IMR-90 (cell line): Measurements from ENCODE around the gene UQCC5. TPM values are rescaled to one million over a fixed set of nuclear protein-coding genes. Genes with fewer than 3 reads are reported as not detected.

ENCODE experiments used
- ATAC-seq: fragments of 200-7000 bp; cut with Tn5 transposase; 2 replicates; pipeline ENCODE4 v1.9.1; 2020; ENCODE audit warnings: low read depth, mild to moderate bottlenecking, moderate library complexity
- BruUV-seq: library from RNA; stranded (reverse); fragments of 400-500 nt; replicated peaks from 2 replicates; lab custom pipeline; 2021; lab: Mats Ljungman, UMichigan
- CTCF ChIA-PET: fragments of 300-600 bp; formaldehyde crosslinking; extraction: SDS; loops from one replicate; lab custom pipeline; 2021; ENCODE audit warnings: antibody characterized with exemption; lab: Yijun Ruan, JAX
- POLR2A ChIA-PET: fragments of 300-600 bp; sonication (Branson Sonifier 250); formaldehyde crosslinking; loops from one replicate; lab custom pipeline; 2022; ENCODE audit warnings: antibody characterized with exemption; ENCODE audit not compliant: unreplicated experiment; lab: Charles Lee
- DNase-seq: peaks from one replicate; pipeline ENCODE4 v3.0.0; 2013
- H2AFZ ChIP-seq: replicated peaks from 2 replicates; pipeline ENCODE3; 2013; ENCODE audit warnings: low read length, mild to moderate bottlenecking; ENCODE audit not compliant: poor library complexity
- H2AK5ac ChIP-seq: 2 replicates; pipeline ENCODE4 v1.6.1; 2013; ENCODE audit warnings: low read depth, low read length, inconsistent platforms
- H2AK9ac ChIP-seq: replicated peaks from 2 replicates; pipeline ENCODE3; 2013; ENCODE audit warnings: mild to moderate bottlenecking, low read depth, low read length, moderate library complexity; ENCODE audit not compliant: poor library complexity
- H2BK120ac ChIP-seq: 2 replicates; pipeline ENCODE4 v1.6.1; 2013; ENCODE audit warnings: low read depth, low read length, inconsistent platforms
- H2BK15ac ChIP-seq: 3 replicates; pipeline ENCODE4 v1.6.1; 2013; ENCODE audit warnings: low read depth, low read length, inconsistent platforms
- H2BK20ac ChIP-seq: 2 replicates; pipeline ENCODE4 v1.6.1; 2013; ENCODE audit warnings: low read depth, mild to moderate bottlenecking, inconsistent platforms, low read length, moderate library complexity
- H2BK5ac ChIP-seq: 2 replicates; pipeline ENCODE4 v1.6.1; 2013; ENCODE audit warnings: mild to moderate bottlenecking, low read depth, low read length, inconsistent platforms; ENCODE audit not compliant: poor library complexity, severe bottlenecking
- H3K14ac ChIP-seq: replicated peaks from 2 replicates; pipeline ENCODE4 v1.6.1; 2013; ENCODE audit warnings: low read depth, low read length, inconsistent platforms
- H3K18ac ChIP-seq: 2 replicates; pipeline ENCODE4 v1.6.1; 2013; ENCODE audit warnings: low read depth, low read length, control low read depth
- H3K23ac ChIP-seq: 2 replicates; pipeline ENCODE4 v1.6.1; 2013; ENCODE audit warnings: low read depth, low read length, inconsistent platforms
- H3K27ac ChIP-seq: 2 replicates; pipeline ENCODE4 v1.5.1; 2013; ENCODE audit warnings: mild to moderate bottlenecking, control low read depth, low read length; ENCODE audit not compliant: insufficient read depth
- H3K27me3 ChIP-seq: 2 replicates; pipeline ENCODE4 v1.6.1; 2013; ENCODE audit warnings: low read length; ENCODE audit not compliant: control insufficient read depth, insufficient read depth
- H3K36me3 ChIP-seq: 2 replicates; pipeline ENCODE4 v1.6.1; 2013; ENCODE audit warnings: low read length, mixed read lengths; ENCODE audit not compliant: control insufficient read depth, insufficient read depth
- H3K4ac ChIP-seq: 2 replicates; pipeline ENCODE4 v1.6.1; 2013; ENCODE audit warnings: low read depth, low read length, inconsistent platforms
- H3K4me1 ChIP-seq: 2 replicates; pipeline ENCODE4 v1.6.1; 2013; ENCODE audit warnings: low read length, mixed read lengths; ENCODE audit not compliant: control insufficient read depth, insufficient read depth
- H3K4me2 ChIP-seq: 2 replicates; pipeline ENCODE4 v1.6.1; 2013; ENCODE audit warnings: low read depth, mild to moderate bottlenecking, control low read depth, low read length, moderate library complexity
- H3K4me3 ChIP-seq: 2 replicates; pipeline ENCODE4 v1.5.1; 2013; ENCODE audit warnings: low read depth, mild to moderate bottlenecking, control low read depth, low read length, moderate library complexity; ENCODE audit not compliant: insufficient read depth
- H3K56ac ChIP-seq: 2 replicates; pipeline ENCODE4 v1.6.1; 2013; ENCODE audit warnings: low read length, inconsistent platforms; ENCODE audit not compliant: insufficient read depth; ENCODE audit errors: extremely low read depth
- H3K79me1 ChIP-seq, 2 experiments: 2 replicates each; pipeline ENCODE4 v1.6.1; 2013; ENCODE audit warnings: low read length in 2 of 2, inconsistent platforms in 1 of 2, low read depth in 1 of 2
- H3K9ac ChIP-seq: 2 replicates; pipeline ENCODE4 v1.6.1; 2013; ENCODE audit warnings: low read depth, low read length, control low read depth
- H3K9me1 ChIP-seq: 2 replicates; pipeline ENCODE4 v1.6.1; 2013; ENCODE audit warnings: low read length, inconsistent platforms; ENCODE audit not compliant: insufficient read depth
- H3K9me3 ChIP-seq: 2 replicates; pipeline ENCODE4 v1.6.1; 2013; ENCODE audit warnings: low read length; ENCODE audit not compliant: control insufficient read depth, insufficient read depth
- H4K20me1 ChIP-seq: 2 replicates; pipeline ENCODE4 v1.6.1; 2013; ENCODE audit warnings: low read length, inconsistent platforms; ENCODE audit not compliant: insufficient read depth
- H4K5ac ChIP-seq: 2 replicates; pipeline ENCODE4 v1.6.1; 2013; ENCODE audit warnings: mild to moderate bottlenecking, low read depth, low read length, control low read depth
- H4K8ac ChIP-seq, 2 experiments: 2 replicates each; pipeline ENCODE4 v1.6.1; 2013; ENCODE audit warnings: low read depth in 2 of 2, low read length in 2 of 2, control low read depth in 1 of 2, inconsistent platforms in 1 of 2
- H4K91ac ChIP-seq: 2 replicates; pipeline ENCODE4 v1.6.1; 2013; ENCODE audit warnings: low read depth, low read length, inconsistent platforms; ENCODE audit not compliant: insufficient read depth
- CHD1 ChIP-seq: IDR thresholded peaks from 2 replicates; pipeline ENCODE4 v1.6.1; 2012; ENCODE audit warnings: low read depth, low read length, improper control_type of control experiment
- MXI1 ChIP-seq: IDR thresholded peaks from 2 replicates; pipeline ENCODE4 v1.6.1; 2012; ENCODE audit warnings: low read depth, mild to moderate bottlenecking, low read length, moderate library complexity, borderline replicate concordance
- RAD21 ChIP-seq: IDR thresholded peaks from 2 replicates; pipeline ENCODE4 v1.6.1; 2012; ENCODE audit warnings: low read length, improper control_type of control experiment
- RFX5 ChIP-seq: IDR thresholded peaks from 2 replicates; pipeline ENCODE4 v1.8.0; 2012; ENCODE audit warnings: low read depth, mild to moderate bottlenecking, low read length, moderate library complexity
- SMC3 ChIP-seq: fragments of 150-350 bp; IDR thresholded peaks from 2 replicates; pipeline ENCODE4 v1.6.1; 2016; ENCODE audit warnings: low read depth, mild to moderate bottlenecking, antibody characterized with exemption, low read length, moderate library complexity
- WGBS, 2 experiments: methylation state at CpG; one replicate each; pipeline versions ENCODE4 v1.1.5 to v1.1.7; 2013; ENCODE audit warnings: missing lambda C conversion rate in 2 of 2; ENCODE audit not compliant: insufficient read length in 1 of 2; ENCODE audit errors: extremely low coverage in 2 of 2; 5-methylcytosine and 5-hydroxymethylcytosine counted together
- dilution Hi-C: fragments of 300-500 bp; cut with HindIII; formaldehyde crosslinking; loops from one replicate; pipeline ENCODE4 v1.14.3; 2018; ENCODE audit warnings: low sequenced_read_pairs; ENCODE audit not compliant: unreplicated experiment
- in situ Hi-C: fragments of 300-500 bp; cut with MboI; formaldehyde crosslinking; loops from 3 replicates; pipeline ENCODE4 v1.14.3; 2019; ENCODE audit warnings: low sequenced_read_pairs, inconsistent platforms, mixed read lengths
- intact Hi-C: fragments of 100-400 bp; cut with micrococcal nuclease; formaldehyde crosslinking; loops from 2 replicates; pipeline ENCODE4 v1.10.0; 2022
- polyA plus RNA-seq, 3 experiments: library from polyadenylated mRNA; depleted of rRNA; stranded (reverse); fragments of >200 nt; gene quantifications; 2 replicates each; pipeline ENCODE4 v1.2.3, GENCODE V29; 2012; ENCODE audit warnings: low replicate concordance in 1 of 3
- total RNA-seq: library from RNA; depleted of rRNA; stranded (reverse); fragments of >200 nt; gene quantifications from 2 replicates; pipeline ENCODE4 v1.2.3, GENCODE V29; 2012
- TF ChIP-seq, protein P1 (sequence below): conservative IDR thresholded peaks from 2 replicates; pipeline ENCODE4 v1.5.1; 2012; ENCODE audit warnings: mild to moderate bottlenecking, low read depth, low read length, improper control_type of control experiment
- TF ChIP-seq, protein P2 (sequence below): fragments of 150-350 bp; IDR thresholded peaks from 2 replicates; pipeline ENCODE4 v1.6.1; 2016; ENCODE audit warnings: low read depth, mild to moderate bottlenecking, low read length, moderate library complexity, borderline replicate concordance

UQCC5 gene
- total and polyA plus RNA-seq, 2 of the 4 experiments (the other 2 are of a cell fraction), result 1.1 to 16.9 TPM

GRCh38 chr3:52495777-52496602, 40.4 kb upstream of the UQCC5 start:
- intact Hi-C loops, result no loop called here

More at GRCh38 chr3:52495777-52496602, 40.4 kb upstream of the UQCC5 start:
- Histone ChIP-seq H2AFZ (peak overlapping the region; percentile 44), H2AK5ac (peak overlapping the region; percentile 54; the same call in 1 of the 2 replicates), H3K9ac (no peak overlapping the region), H3K79me1 (no peaks in the 10 kb centered on the region), H3K4me2 (no peak overlapping the region), H3K23ac (no peak overlapping the region), H3K14ac (0 out of 2 replicates have a peak overlapping the region, but pooled peaks have one; percentile 29), H3K36me3 (peaks cover 24% of the 10 kb centered on the region), H3K4me3 (no peak overlapping the region), H3K9me3 (no peaks in the 10 kb centered on the region), H3K27ac (no peak overlapping the region), H2AK9ac (peak overlapping the region; percentile 78), H4K5ac (no peak overlapping the region), H3K27me3 (no peaks in the 10 kb centered on the region), H2BK20ac (no peak overlapping the region), H2BK120ac (no peak overlapping the region), H2BK15ac (no peak overlapping the region), H3K4ac (peak overlapping the region; percentile 76; the same call in 1 of the 2 replicates), H4K8ac (no peak overlapping the region), H4K20me1 (peaks cover 12% of the 10 kb centered on the region; the same call in 1 of the 2 replicates), H2BK5ac (no peak overlapping the region), H3K18ac (no peak overlapping the region), H4K91ac (no peak overlapping the region), H3K56ac (no peak overlapping the region), H3K4me1 (peaks cover 9% of the 10 kb centered on the region; the same call in 1 of the 2 replicates), H3K9me1 (peaks cover 10% of the 10 kb centered on the region)
- ATAC-seq (peak; percentile 42), DNase-seq (peak; percentile 43)
- ChIA-PET CTCF (no interaction called here), POLR2A (no interaction called here)
- TF ChIP-seq RFX5 (no peak), SMC3 (no peak), MXI1 (no peak), RAD21 (no peak), CHD1 (no peak)
- TF ChIP-seq, protein P1, sequence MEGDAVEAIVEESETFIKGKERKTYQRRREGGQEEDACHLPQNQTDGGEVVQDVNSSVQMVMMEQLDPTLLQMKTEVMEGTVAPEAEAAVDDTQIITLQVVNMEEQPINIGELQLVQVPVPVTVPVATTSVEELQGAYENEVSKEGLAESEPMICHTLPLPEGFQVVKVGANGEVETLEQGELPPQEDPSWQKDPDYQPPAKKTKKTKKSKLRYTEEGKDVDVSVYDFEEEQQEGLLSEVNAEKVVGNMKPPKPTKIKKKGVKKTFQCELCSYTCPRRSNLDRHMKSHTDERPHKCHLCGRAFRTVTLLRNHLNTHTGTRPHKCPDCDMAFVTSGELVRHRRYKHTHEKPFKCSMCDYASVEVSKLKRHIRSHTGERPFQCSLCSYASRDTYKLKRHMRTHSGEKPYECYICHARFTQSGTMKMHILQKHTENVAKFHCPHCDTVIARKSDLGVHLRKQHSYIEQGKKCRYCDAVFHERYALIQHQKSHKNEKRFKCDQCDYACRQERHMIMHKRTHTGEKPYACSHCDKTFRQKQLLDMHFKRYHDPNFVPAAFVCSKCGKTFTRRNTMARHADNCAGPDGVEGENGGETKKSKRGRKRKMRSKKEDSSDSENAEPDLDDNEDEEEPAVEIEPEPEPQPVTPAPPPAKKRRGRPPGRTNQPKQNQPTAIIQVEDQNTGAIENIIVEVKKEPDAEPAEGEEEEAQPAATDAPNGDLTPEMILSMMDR, result no peak
- TF ChIP-seq, protein P2, sequence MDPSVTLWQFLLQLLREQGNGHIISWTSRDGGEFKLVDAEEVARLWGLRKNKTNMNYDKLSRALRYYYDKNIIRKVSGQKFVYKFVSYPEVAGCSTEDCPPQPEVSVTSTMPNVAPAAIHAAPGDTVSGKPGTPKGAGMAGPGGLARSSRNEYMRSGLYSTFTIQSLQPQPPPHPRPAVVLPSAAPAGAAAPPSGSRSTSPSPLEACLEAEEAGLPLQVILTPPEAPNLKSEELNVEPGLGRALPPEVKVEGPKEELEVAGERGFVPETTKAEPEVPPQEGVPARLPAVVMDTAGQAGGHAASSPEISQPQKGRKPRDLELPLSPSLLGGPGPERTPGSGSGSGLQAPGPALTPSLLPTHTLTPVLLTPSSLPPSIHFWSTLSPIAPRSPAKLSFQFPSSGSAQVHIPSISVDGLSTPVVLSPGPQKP, result no peak
- in situ Hi-C loops (no loop called here), dilution Hi-C loops (no loop called here)
- no TSS peak for BruUV-seq
- WGBS, 2 experiments, result 48% methylated on average over 4 of the region's 16 CpGs; no CpG with 5 or more reads in 1 of the 2 experiments
